ENCODE data around the gene CDK7.

The CDK7 gene

GRCh38 chr5:69275563-69275962 is 40.9 kb downstream of the CDK7 start:
- H2BK15ac ChIP-seq (ENCODE audit: low read length): no peak overlapping the region
- peaks cover 0 to 79% of the 10 kb centered on the region in 2 donors for H3K36me3 ChIP-seq (replicated peaks in 1 of 2; ENCODE audit: control insufficient read depth in 2 of 2, insufficient read depth in 2 of 2, low read length in 2 of 2)
- H3K14ac ChIP-seq (ENCODE audit: low read length): no peak overlapping the region
- no CpG with 5 or more reads among the region's 7 CpGs for WGBS, 2 donors (ENCODE audit: extremely low coverage in 2 of 2, insufficient read length in 2 of 2, insufficient replicate concordance in 1 of 2)
- DNase-seq (ENCODE audit: low spot score): no peak
- no peaks in the 10 kb centered on the region for H3K4me1 ChIP-seq (ENCODE audit: control insufficient read depth in 2 of 2, insufficient read depth in 1 of 2, low read depth in 1 of 2, low read length in 2 of 2)
- H3K9ac ChIP-seq (ENCODE audit: low read depth, low read length, poor library complexity): no peak overlapping the region
- H2BK5ac ChIP-seq (ENCODE audit: low read length): no peak overlapping the region
- no peak overlapping the region for H2BK120ac ChIP-seq (ENCODE audit: low read depth, low read length)
- no peaks in the 10 kb centered on the region for H3K9me3 ChIP-seq (replicated peaks in 1 of 2; ENCODE audit: control insufficient read depth in 2 of 2, insufficient read depth in 1 of 2, low read depth in 1 of 2, low read length in 2 of 2)
- H3K79me1 ChIP-seq (ENCODE audit: low read depth, low read length): no peaks in the 10 kb centered on the region
- no peak overlapping the region for H3K27ac ChIP-seq (replicated peaks; ENCODE audit: low read length)
- H4K8ac ChIP-seq (ENCODE audit: low read depth, low read length): no peak overlapping the region
- no peak overlapping the region for H4K91ac ChIP-seq (ENCODE audit: low read depth, low read length, poor library complexity)
- H2AK5ac ChIP-seq (ENCODE audit: low read depth, low read length): no peak overlapping the region
- no peak overlapping the region for H2BK12ac ChIP-seq (ENCODE audit: low read length)
- no peak overlapping the region for H3K4me3 ChIP-seq (ENCODE audit: low read length in 2 of 2)
- H2AFZ ChIP-seq (ENCODE audit: low read length): no peak overlapping the region
- H3K18ac ChIP-seq (ENCODE audit: low read length): no peak overlapping the region
- no peaks in the 10 kb centered on the region for H3K27me3 ChIP-seq (ENCODE audit: control insufficient read depth in 3 of 3, insufficient read depth in 3 of 3, low read depth in 1 of 3, low read length in 3 of 3)
- H3K4me2 ChIP-seq (ENCODE audit: insufficient read depth, low read length, poor library complexity, severe bottlenecking): no peak overlapping the region
- no peak overlapping the region for H3K4ac ChIP-seq (ENCODE audit: low read length)
- H3K23ac ChIP-seq (ENCODE audit: low read depth, low read length, poor library complexity): no peak overlapping the region

GRCh38 chr5:69276422-69277174 is 41.9 kb downstream of the CDK7 start:
- no peak for DNase-seq (ENCODE audit: low spot score)
- Histone ChIP-seq H3K4me3 (ENCODE audit: low read length in 2 of 2) (no peak overlapping the region), H2BK5ac (ENCODE audit: low read length) (no peak overlapping the region), H2AK5ac (ENCODE audit: low read depth, low read length) (no peak overlapping the region), H3K27me3 (ENCODE audit: control insufficient read depth in 3 of 3, insufficient read depth in 3 of 3, low read depth in 1 of 3, low read length in 3 of 3) (no peaks in the 10 kb centered on the region), H2BK12ac (ENCODE audit: low read length) (no peak overlapping the region), H3K9ac (ENCODE audit: low read depth, low read length, poor library complexity) (no peak overlapping the region), H2BK15ac (ENCODE audit: low read length) (no peak overlapping the region), H3K36me3 (replicated peaks in 1 of 2; ENCODE audit: control insufficient read depth in 2 of 2, insufficient read depth in 2 of 2, low read length in 2 of 2) (peaks cover 0 to 77% of the 10 kb centered on the region in 2 donors), H4K8ac (ENCODE audit: low read depth, low read length) (no peak overlapping the region), H3K23ac (ENCODE audit: low read depth, low read length, poor library complexity) (no peak overlapping the region), H3K4me1 (ENCODE audit: control insufficient read depth in 2 of 2, insufficient read depth in 1 of 2, low read depth in 1 of 2, low read length in 2 of 2) (no peaks in the 10 kb centered on the region), H2AFZ (ENCODE audit: low read length) (no peak overlapping the region), H3K27ac (replicated peaks; ENCODE audit: low read length) (no peak overlapping the region), H3K79me1 (ENCODE audit: low read depth, low read length) (no peaks in the 10 kb centered on the region), H3K14ac (ENCODE audit: low read length) (no peak overlapping the region), H2BK120ac (ENCODE audit: low read depth, low read length) (no peak overlapping the region), H3K18ac (ENCODE audit: low read length) (no peak overlapping the region), H3K4ac (ENCODE audit: low read length) (no peak overlapping the region), H3K9me3 (replicated peaks in 1 of 2; ENCODE audit: control insufficient read depth in 2 of 2, insufficient read depth in 1 of 2, low read depth in 1 of 2, low read length in 2 of 2) (no peaks in the 10 kb centered on the region), H3K4me2 (ENCODE audit: insufficient read depth, low read length, poor library complexity, severe bottlenecking) (no peak overlapping the region), H4K91ac (ENCODE audit: low read depth, low read length, poor library complexity) (no peak overlapping the region)
- no CpG with 5 or more reads among the region's 5 CpGs for WGBS, 2 donors (ENCODE audit: extremely low coverage in 2 of 2, insufficient read length in 2 of 2, insufficient replicate concordance in 1 of 2)

- Histone ChIP-seq H3K79me1 (ENCODE audit: low read depth, low read length) (no peaks in the 10 kb centered on the region), H2AK5ac (ENCODE audit: low read depth, low read length) (no peak overlapping the region), H3K4ac (ENCODE audit: low read length) (no peak overlapping the region), H2AFZ (ENCODE audit: low read length) (no peak overlapping the region), H3K27ac (replicated peaks; ENCODE audit: low read length) (no peak overlapping the region), H3K14ac (ENCODE audit: low read length) (no peak overlapping the region), H4K91ac (ENCODE audit: low read depth, low read length, poor library complexity) (no peak overlapping the region), H3K9ac (ENCODE audit: low read depth, low read length, poor library complexity) (no peak overlapping the region), H2BK12ac (ENCODE audit: low read length) (no peak overlapping the region), H3K4me1 (ENCODE audit: control insufficient read depth in 2 of 2, insufficient read depth in 1 of 2, low read depth in 1 of 2, low read length in 2 of 2) (no peaks in the 10 kb centered on the region), H3K4me2 (ENCODE audit: insufficient read depth, low read length, poor library complexity, severe bottlenecking) (no peak overlapping the region), H2BK5ac (ENCODE audit: low read length) (no peak overlapping the region), H2BK15ac (ENCODE audit: low read length) (no peak overlapping the region), H3K36me3 (replicated peaks in 1 of 2; ENCODE audit: control insufficient read depth in 2 of 2, insufficient read depth in 2 of 2, low read length in 2 of 2) (peaks cover 0 to 49% of the 10 kb centered on the region in 2 donors), H2BK120ac (ENCODE audit: low read depth, low read length) (no peak overlapping the region), H3K18ac (ENCODE audit: low read length) (no peak overlapping the region), H3K4me3 (ENCODE audit: low read length in 2 of 2) (no peak overlapping the region), H4K8ac (ENCODE audit: low read depth, low read length) (no peak overlapping the region), H3K27me3 (ENCODE audit: control insufficient read depth in 3 of 3, insufficient read depth in 3 of 3, low read depth in 1 of 3, low read length in 3 of 3) (no peaks in the 10 kb centered on the region), H3K23ac (ENCODE audit: low read depth, low read length, poor library complexity) (no peak overlapping the region), H3K9me3 (replicated peaks in 1 of 2; ENCODE audit: control insufficient read depth in 2 of 2, insufficient read depth in 1 of 2, low read depth in 1 of 2, low read length in 2 of 2) (no peaks in the 10 kb centered on the region)
- WGBS, 2 donors (ENCODE audit: extremely low coverage in 2 of 2, insufficient read length in 2 of 2, insufficient replicate concordance in 1 of 2): no CpG with 5 or more reads among the region's 5 CpGs
- no peak for DNase-seq (ENCODE audit: low spot score)
Measured at GRCh38 chr5:69279517-69279916, 44.8 kb downstream of the CDK7 start.

- WGBS, 2 donors (ENCODE audit: extremely low coverage in 2 of 2, insufficient read length in 2 of 2, insufficient replicate concordance in 1 of 2): no CpG with 5 or more reads among the region's 1 CpG
- Histone ChIP-seq H2AK5ac (ENCODE audit: low read depth, low read length) (no peak overlapping the region), H3K4me1 (ENCODE audit: control insufficient read depth in 2 of 2, insufficient read depth in 1 of 2, low read depth in 1 of 2, low read length in 2 of 2) (peaks cover 4 to 5% of the 10 kb centered on the region in 2 donors), H2BK5ac (ENCODE audit: low read length) (peak overlapping the region; percentile 53), H3K23ac (ENCODE audit: low read depth, low read length, poor library complexity) (no peak overlapping the region), H4K91ac (ENCODE audit: low read depth, low read length, poor library complexity) (no peak overlapping the region), H3K4me2 (ENCODE audit: insufficient read depth, low read length, poor library complexity, severe bottlenecking) (no peak overlapping the region), H3K27me3 (ENCODE audit: control insufficient read depth in 3 of 3, insufficient read depth in 3 of 3, low read depth in 1 of 3, low read length in 3 of 3) (no peaks in the 10 kb centered on the region), H3K9ac (ENCODE audit: low read depth, low read length, poor library complexity) (no peak overlapping the region), H3K27ac (replicated peaks; ENCODE audit: low read length) (no peak overlapping the region), H2BK15ac (ENCODE audit: low read length) (no peak overlapping the region), H3K4me3 (ENCODE audit: low read length in 2 of 2) (no peak overlapping the region), H4K8ac (ENCODE audit: low read depth, low read length) (no peak overlapping the region), H2AFZ (ENCODE audit: low read length) (no peak overlapping the region), H2BK12ac (ENCODE audit: low read length) (no peak overlapping the region), H3K4ac (ENCODE audit: low read length) (no peak overlapping the region), H3K14ac (ENCODE audit: low read length) (no peak overlapping the region), H3K79me1 (ENCODE audit: low read depth, low read length) (no peaks in the 10 kb centered on the region), H2BK120ac (ENCODE audit: low read depth, low read length) (no peak overlapping the region), H3K18ac (ENCODE audit: low read length) (no peak overlapping the region), H3K36me3 (replicated peaks in 1 of 2; ENCODE audit: control insufficient read depth in 2 of 2, insufficient read depth in 2 of 2, low read length in 2 of 2) (peaks cover 0 to 39% of the 10 kb centered on the region in 2 donors), H3K9me3 (replicated peaks in 1 of 2; ENCODE audit: control insufficient read depth in 2 of 2, insufficient read depth in 1 of 2, low read depth in 1 of 2, low read length in 2 of 2) (no peaks in the 10 kb centered on the region)
- DNase-seq (ENCODE audit: low spot score): no peak
Measured at GRCh38 chr5:69281114-69281513, 46.4 kb downstream of the CDK7 start.

Measured in neuronal stem cell (in vitro differentiated cells).